ENCODE results near the gene SMAD1.

Gene SMAD1

GRCh38 chr4:145546175-145546915, 64.7 kb downstream of the SMAD1 start:
- no peak for TF ChIP-seq TCF4 (CRISPR knock-in tag; IDR thresholded peaks at IDR 0.05; ENCODE audit: borderline replicate concordance)
- no peak for TF ChIP-seq ARNTL (CRISPR knock-in tag; IDR thresholded peaks at IDR 0.05; ENCODE audit: borderline replicate concordance, low read depth)
- TF ChIP-seq CSDC2 (CRISPR knock-in tag; IDR thresholded peaks at IDR 0.05), result no peak
- no peak for TF ChIP-seq BACH2 (CRISPR knock-in tag; IDR thresholded peaks at IDR 0.05; ENCODE audit: borderline replicate concordance)
- no peak for TF ChIP-seq ZNF565 (CRISPR knock-in tag; conservative IDR thresholded peaks at IDR 0.05; ENCODE audit: low read depth)
- TF ChIP-seq OSR1 (CRISPR knock-in tag; IDR thresholded peaks at IDR 0.05), result no peak
- TF ChIP-seq SNAI2 (CRISPR knock-in tag; IDR thresholded peaks at IDR 0.05), result no peak
- no peak for TF ChIP-seq ZFP30 (CRISPR knock-in tag; IDR thresholded peaks at IDR 0.05)
- no peak for TF ChIP-seq ZNF70 (CRISPR knock-in tag; IDR thresholded peaks at IDR 0.05)
- TF ChIP-seq CSRNP3 (CRISPR knock-in tag; IDR thresholded peaks at IDR 0.05), result no peak
- no peak for ATAC-seq

- no peak for TF ChIP-seq ZC3H10 (CRISPR knock-in tag; IDR thresholded peaks at IDR 0.05)
- TF ChIP-seq ISL1 (CRISPR knock-in tag; IDR thresholded peaks at IDR 0.05), result peak; percentile 81
- ATAC-seq, result no peak
These were observed 70.0 kb downstream of the SMAD1 start for GRCh38 chr4:145551660-145552059.

- no peak for ATAC-seq
- TF ChIP-seq ZNF8 (CRISPR knock-in tag; IDR thresholded peaks at IDR 0.05) (no peak), PPARA (CRISPR knock-in tag; IDR thresholded peaks at IDR 0.05; ENCODE audit: borderline replicate concordance) (no peak), BACH2 (CRISPR knock-in tag; IDR thresholded peaks at IDR 0.05; ENCODE audit: borderline replicate concordance) (no peak), TSHZ2 (CRISPR knock-in tag; IDR thresholded peaks at IDR 0.05) (no peak), CSRNP3 (CRISPR knock-in tag; IDR thresholded peaks at IDR 0.05) (no peak), TOX (CRISPR knock-in tag; IDR thresholded peaks at IDR 0.05; ENCODE audit: borderline replicate concordance) (no peak), GLIS3 (CRISPR knock-in tag; IDR thresholded peaks at IDR 0.05) (no peak), OSR1 (CRISPR knock-in tag; IDR thresholded peaks at IDR 0.05) (no peak), ZNF70 (CRISPR knock-in tag; IDR thresholded peaks at IDR 0.05) (no peak), CREB5 (CRISPR knock-in tag; IDR thresholded peaks at IDR 0.05; ENCODE audit: low read depth) (no peak), ARNTL (CRISPR knock-in tag; IDR thresholded peaks at IDR 0.05; ENCODE audit: borderline replicate concordance, low read depth) (no peak), ESRRG (CRISPR knock-in tag; IDR thresholded peaks at IDR 0.05) (no peak), ZFP30 (CRISPR knock-in tag; IDR thresholded peaks at IDR 0.05) (no peak), POU6F1 (CRISPR knock-in tag; IDR thresholded peaks at IDR 0.05; ENCODE audit: borderline replicate concordance, low read depth) (no peak), CSDC2 (CRISPR knock-in tag; IDR thresholded peaks at IDR 0.05) (no peak), ZNF565 (CRISPR knock-in tag; conservative IDR thresholded peaks at IDR 0.05; ENCODE audit: low read depth) (no peak), TCF4 (CRISPR knock-in tag; IDR thresholded peaks at IDR 0.05; ENCODE audit: borderline replicate concordance) (no peak)
These were observed 70.6 kb downstream of the SMAD1 start for GRCh38 chr4:145552181-145552822.
